ENCODE measurements around the gene NFYB.

NFYB gene

DNA sequence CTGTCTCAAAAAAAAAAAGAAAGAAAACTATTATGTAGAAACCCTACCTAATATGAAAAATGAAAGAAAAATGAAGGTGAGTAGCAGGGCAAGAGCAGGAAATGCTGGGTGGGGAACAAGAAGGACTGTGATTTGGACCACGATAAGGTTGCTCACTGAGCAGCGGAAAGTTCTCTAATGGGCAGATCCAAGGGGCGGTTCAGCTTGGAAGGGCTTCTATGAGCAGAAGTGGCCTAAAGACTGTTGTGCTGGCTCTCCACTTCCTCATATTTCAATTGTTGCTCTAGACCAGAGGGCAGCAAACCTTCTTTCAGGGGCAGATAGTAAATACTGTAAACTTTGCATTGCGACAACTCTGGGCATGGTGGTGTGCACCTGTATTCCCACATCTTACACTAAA is 16.3 kb upstream of the NFYB start:
- TF ChIP-seq FOXP2 (optimal IDR thresholded peaks at IDR 0.05; ENCODE audit: borderline replicate concordance, extremely low read depth, extremely low read length, insufficient read depth) = no peak
- TF ChIP-seq SIN3A (IDR thresholded peaks at IDR 0.05; ENCODE audit: borderline replicate concordance, insufficient read depth, low read length) = no peak
- no peak for TF ChIP-seq POLR2AphosphoS5 (IDR thresholded peaks at IDR 0.05; ENCODE audit: low read depth, low read length)
- no peak for TF ChIP-seq TAF1 (IDR thresholded peaks at IDR 0.05; ENCODE audit: borderline replicate concordance, insufficient read depth, low read length)
- TF ChIP-seq, protein P1, sequence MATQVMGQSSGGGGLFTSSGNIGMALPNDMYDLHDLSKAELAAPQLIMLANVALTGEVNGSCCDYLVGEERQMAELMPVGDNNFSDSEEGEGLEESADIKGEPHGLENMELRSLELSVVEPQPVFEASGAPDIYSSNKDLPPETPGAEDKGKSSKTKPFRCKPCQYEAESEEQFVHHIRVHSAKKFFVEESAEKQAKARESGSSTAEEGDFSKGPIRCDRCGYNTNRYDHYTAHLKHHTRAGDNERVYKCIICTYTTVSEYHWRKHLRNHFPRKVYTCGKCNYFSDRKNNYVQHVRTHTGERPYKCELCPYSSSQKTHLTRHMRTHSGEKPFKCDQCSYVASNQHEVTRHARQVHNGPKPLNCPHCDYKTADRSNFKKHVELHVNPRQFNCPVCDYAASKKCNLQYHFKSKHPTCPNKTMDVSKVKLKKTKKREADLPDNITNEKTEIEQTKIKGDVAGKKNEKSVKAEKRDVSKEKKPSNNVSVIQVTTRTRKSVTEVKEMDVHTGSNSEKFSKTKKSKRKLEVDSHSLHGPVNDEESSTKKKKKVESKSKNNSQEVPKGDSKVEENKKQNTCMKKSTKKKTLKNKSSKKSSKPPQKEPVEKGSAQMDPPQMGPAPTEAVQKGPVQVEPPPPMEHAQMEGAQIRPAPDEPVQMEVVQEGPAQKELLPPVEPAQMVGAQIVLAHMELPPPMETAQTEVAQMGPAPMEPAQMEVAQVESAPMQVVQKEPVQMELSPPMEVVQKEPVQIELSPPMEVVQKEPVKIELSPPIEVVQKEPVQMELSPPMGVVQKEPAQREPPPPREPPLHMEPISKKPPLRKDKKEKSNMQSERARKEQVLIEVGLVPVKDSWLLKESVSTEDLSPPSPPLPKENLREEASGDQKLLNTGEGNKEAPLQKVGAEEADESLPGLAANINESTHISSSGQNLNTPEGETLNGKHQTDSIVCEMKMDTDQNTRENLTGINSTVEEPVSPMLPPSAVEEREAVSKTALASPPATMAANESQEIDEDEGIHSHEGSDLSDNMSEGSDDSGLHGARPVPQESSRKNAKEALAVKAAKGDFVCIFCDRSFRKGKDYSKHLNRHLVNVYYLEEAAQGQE (IDR thresholded peaks at IDR 0.05; ENCODE audit: insufficient read depth in 1 of 2, low read depth in 2 of 2, low read length in 2 of 2) = no peak

DNA sequence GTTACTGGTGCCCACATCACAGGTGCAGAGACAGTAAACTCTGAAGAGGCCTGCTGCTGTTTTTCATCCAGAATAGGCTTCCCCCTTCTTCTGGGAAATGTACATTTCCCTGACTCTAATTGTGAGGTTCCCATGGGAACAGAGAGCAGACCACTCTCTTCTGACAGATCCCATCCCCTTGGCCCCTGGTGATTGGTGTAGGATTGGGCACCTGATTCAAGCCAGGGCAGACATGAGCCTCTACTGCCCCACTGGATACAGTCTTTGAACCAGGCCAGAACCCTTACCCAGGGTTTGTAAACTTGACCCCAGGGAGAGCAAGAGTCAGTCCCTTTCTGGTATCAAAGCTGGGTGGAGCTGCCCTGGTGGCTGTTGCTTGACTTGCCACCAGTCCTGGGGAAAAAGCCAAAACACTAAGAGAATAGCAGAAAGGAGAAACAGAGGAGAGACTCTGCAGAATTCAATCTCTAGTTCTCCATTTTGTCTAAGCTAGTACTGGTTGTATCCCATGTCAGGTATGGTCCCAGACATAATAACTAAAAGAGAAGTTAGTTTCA is 14.8 kb upstream of the NFYB start:
- no peak for TF ChIP-seq POLR2AphosphoS5 (IDR thresholded peaks at IDR 0.05; ENCODE audit: low read depth, low read length)
- TF ChIP-seq, protein P1 (IDR thresholded peaks at IDR 0.05; ENCODE audit: insufficient read depth in 1 of 2, low read depth in 2 of 2, low read length in 2 of 2) = no peak
- no peak for TF ChIP-seq FOXP2 (optimal IDR thresholded peaks at IDR 0.05; ENCODE audit: borderline replicate concordance, extremely low read depth, extremely low read length, insufficient read depth)
- no peak for TF ChIP-seq SIN3A (IDR thresholded peaks at IDR 0.05; ENCODE audit: borderline replicate concordance, insufficient read depth, low read length)
- TF ChIP-seq TAF1 (IDR thresholded peaks at IDR 0.05; ENCODE audit: borderline replicate concordance, insufficient read depth, low read length) = no peak

DNA sequence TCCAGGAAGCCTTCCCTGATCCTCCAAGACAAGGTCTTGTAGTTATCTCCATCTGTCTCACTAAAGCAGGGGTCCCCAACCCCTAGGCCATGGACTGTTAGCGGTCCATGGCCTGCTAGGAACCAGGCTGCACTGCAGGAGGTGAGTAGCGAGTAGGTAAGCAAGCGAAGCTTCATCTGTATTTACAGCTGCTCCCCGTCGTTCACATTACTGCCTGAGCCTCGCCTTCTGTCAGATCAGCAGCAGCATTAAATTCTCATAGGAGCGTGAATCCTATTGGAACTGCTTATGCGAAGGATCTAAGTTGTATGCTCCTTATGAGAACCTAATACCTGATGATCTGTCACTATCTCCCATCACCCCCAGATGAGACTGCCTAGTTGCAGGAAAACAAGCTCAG is 12.4 kb upstream of the NFYB start:
- TF ChIP-seq SIN3A (IDR thresholded peaks at IDR 0.05; ENCODE audit: borderline replicate concordance, insufficient read depth, low read length) (no peak), FOXP2 (optimal IDR thresholded peaks at IDR 0.05; ENCODE audit: borderline replicate concordance, extremely low read depth, extremely low read length, insufficient read depth) (no peak), POLR2AphosphoS5 (IDR thresholded peaks at IDR 0.05; ENCODE audit: low read depth, low read length) (no peak), TAF1 (IDR thresholded peaks at IDR 0.05; ENCODE audit: borderline replicate concordance, insufficient read depth, low read length) (no peak)
- TF ChIP-seq, protein P1 (IDR thresholded peaks at IDR 0.05; ENCODE audit: insufficient read depth in 1 of 2, low read depth in 2 of 2, low read length in 2 of 2) = no peak

DNA sequence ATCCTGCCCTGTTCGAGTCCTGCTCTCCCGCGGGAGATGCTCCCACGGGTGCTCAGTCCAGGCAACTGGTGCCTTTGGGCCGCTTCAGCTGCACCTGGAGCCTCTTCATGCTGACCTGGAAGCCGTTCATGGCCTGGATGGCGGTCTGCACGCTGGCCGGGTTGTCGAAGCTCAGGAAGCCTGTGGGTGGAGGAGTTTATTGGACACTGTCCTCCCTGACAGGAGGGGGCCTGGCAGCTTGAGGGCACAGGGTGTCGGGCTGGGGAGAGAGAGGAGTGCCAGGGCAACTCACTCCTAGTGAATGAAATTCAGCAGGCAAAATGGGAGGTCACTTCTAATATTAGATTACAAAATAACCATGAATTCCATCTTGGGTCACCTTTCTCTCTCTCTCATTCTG is 9.3 kb upstream of the NFYB start:
- TF ChIP-seq, protein P1 (IDR thresholded peaks at IDR 0.05; ENCODE audit: insufficient read depth in 1 of 2, low read depth in 2 of 2, low read length in 2 of 2) = no peak
- TF ChIP-seq POLR2AphosphoS5 (IDR thresholded peaks at IDR 0.05; ENCODE audit: low read depth, low read length) = no peak
- TF ChIP-seq SIN3A (IDR thresholded peaks at IDR 0.05; ENCODE audit: borderline replicate concordance, insufficient read depth, low read length) = no peak

GRCh38 chr12:104143918-104144317 is 5.9 kb upstream of the NFYB start:
- TF ChIP-seq FOXP2 (optimal IDR thresholded peaks at IDR 0.05; ENCODE audit: borderline replicate concordance, extremely low read depth, extremely low read length, insufficient read depth) (no peak), TAF1 (IDR thresholded peaks at IDR 0.05; ENCODE audit: borderline replicate concordance, insufficient read depth, low read length) (no peak), SIN3A (IDR thresholded peaks at IDR 0.05; ENCODE audit: borderline replicate concordance, insufficient read depth, low read length) (no peak), POLR2AphosphoS5 (IDR thresholded peaks at IDR 0.05; ENCODE audit: low read depth, low read length) (no peak)
- TF ChIP-seq, protein P1 (IDR thresholded peaks at IDR 0.05; ENCODE audit: insufficient read depth in 1 of 2, low read depth in 2 of 2, low read length in 2 of 2) = no peak

All from PFSK-1 (cell line).